HepG2 (cell line): ENCODE results near the gene TST. TPM values are rescaled to one million over a fixed set of nuclear protein-coding genes. Genes with fewer than 3 reads are reported as not detected.

Experiments used
- AHR ChIP-seq: IDR thresholded peaks from 2 replicates; pipeline ENCODE4 v1.6.1; 2018; ENCODE audit warnings: missing genetic modification reagents, missing compliant biosample characterization
- ARHGAP35 ChIP-seq: sonication (generic); formaldehyde crosslinking; IDR thresholded peaks from 2 replicates; pipeline ENCODE4 v1.9.0; 2022; ENCODE audit warnings: mild to moderate bottlenecking, inconsistent platforms, moderate library complexity, missing genetic modification reagents, borderline replicate concordance
- CBX5 ChIP-seq: sonication (generic); formaldehyde crosslinking; IDR thresholded peaks from 2 replicates; pipeline ENCODE4 v1.4.0; 2020; ENCODE audit warnings: missing genetic modification reagents, borderline replicate concordance
- ETV6 ChIP-seq: sonication (generic); formaldehyde crosslinking; conservative IDR thresholded peaks from 2 replicates; pipeline ENCODE4 v1.4.0; 2020; ENCODE audit warnings: missing genetic modification reagents
- HMG20B ChIP-seq: conservative IDR thresholded peaks from 2 replicates; pipeline ENCODE4 v1.6.1; 2016; ENCODE audit warnings: missing genetic modification reagents, missing compliant biosample characterization
- HNF1A ChIP-seq, 2 experiments: sonication (generic) in 1 of 2; formaldehyde crosslinking in 1 of 2; IDR thresholded peaks; 2 replicates each; pipeline versions ENCODE4 v1.4.0 to v1.6.1; 2016 to 2020; ENCODE audit warnings: borderline replicate concordance in 1 of 2, low read depth in 1 of 2, mild to moderate bottlenecking in 1 of 2, missing genetic modification reagents in 1 of 2
- MEF2D ChIP-seq: sonication (generic); formaldehyde crosslinking; IDR thresholded peaks from 2 replicates; pipeline ENCODE4 v1.5.1; 2020; ENCODE audit warnings: mild to moderate bottlenecking, missing genetic modification reagents
- MXD4 ChIP-seq: IDR thresholded peaks from 2 replicates; pipeline ENCODE4 v1.6.1; 2016; ENCODE audit warnings: mild to moderate bottlenecking, missing biosample characterization, missing genetic modification reagents
- MXI1 ChIP-seq: IDR thresholded peaks from 3 replicates; pipeline ENCODE4 v1.6.1; 2012; ENCODE audit warnings: low read depth, low read length, inconsistent platforms, borderline replicate concordance
- MYPOP ChIP-seq: sonication (generic); formaldehyde crosslinking; IDR thresholded peaks from 2 replicates; pipeline ENCODE4 v1.8.1; 2023; ENCODE audit warnings: mild to moderate bottlenecking, moderate library complexity, missing genetic modification reagents
- PRPF4 ChIP-seq: fragments of 200-400 bp; formaldehyde crosslinking; IDR thresholded peaks from 2 replicates; pipeline ENCODE4 v1.6.1; 2016; ENCODE audit warnings: low read length, low read depth; ENCODE audit not compliant: poor library complexity, severe bottlenecking
- TBX3 ChIP-seq: fragments of 450-650 bp; IDR thresholded peaks from 2 replicates; pipeline ENCODE4 v1.6.1; 2017; ENCODE audit warnings: antibody characterized with exemption, mild to moderate bottlenecking, inconsistent platforms, borderline replicate concordance
- U2AF1 ChIP-seq: fragments of 200-400 bp; formaldehyde crosslinking; optimal IDR thresholded peaks from 2 replicates; pipeline ENCODE3; 2017; ENCODE audit warnings: mild to moderate bottlenecking, low read depth, low read length
- ZBTB33 ChIP-seq: sonication (generic); formaldehyde crosslinking; IDR thresholded peaks from 2 replicates; pipeline ENCODE4 v1.4.0; 2020; ENCODE audit warnings: missing genetic modification reagents
- ZFP37 ChIP-seq: sonication (generic); formaldehyde crosslinking; IDR thresholded peaks from 2 replicates; pipeline ENCODE4 v1.4.0; 2020; ENCODE audit warnings: missing genetic modification reagents, borderline replicate concordance
- ZNF264 ChIP-seq: sonication (generic); formaldehyde crosslinking; IDR thresholded peaks from 2 replicates; pipeline ENCODE4 v1.4.0; 2020; ENCODE audit warnings: missing genetic modification reagents
- ZNF740 ChIP-seq: sonication (generic); formaldehyde crosslinking; IDR thresholded peaks from 2 replicates; pipeline ENCODE4 v1.4.0; 2020; ENCODE audit warnings: missing genetic modification reagents
- ZNF777 ChIP-seq: sonication (generic); formaldehyde crosslinking; IDR thresholded peaks from 2 replicates; pipeline ENCODE4 v1.4.0; 2020; ENCODE audit warnings: missing genetic modification reagents
- ZNF891 ChIP-seq: sonication (generic); formaldehyde crosslinking; IDR thresholded peaks from 2 replicates; pipeline ENCODE4 v1.5.0; 2020; ENCODE audit warnings: mild to moderate bottlenecking, missing genetic modification reagents
- polyA plus RNA-seq, 8 experiments: library from polyadenylated mRNA; depleted of rRNA in 3 of 8; stranded (reverse) in 7 of 8; unstranded in 1 of 8; fragments of >200 nt; fragmentation: Illumina TruSeq in 4 of 8; extraction: Trizol in 4 of 8; gene quantifications; 2 replicates each; pipeline versions ENCODE4 v1.2.1 to v1.2.3, GENCODE V29; 2011 to 2016; ENCODE audit warnings: low read depth in 4 of 8, missing spikeins in 1 of 8, mixed read lengths in 1 of 8; ENCODE audit not compliant: insufficient read depth in 1 of 8
- total RNA-seq, 5 experiments: library from RNA; depleted of rRNA; stranded (reverse); fragments of >200 nt; fragmentation: Illumina TruSeq; extraction: Trizol; gene quantifications; 2 replicates each; pipeline ENCODE4 v1.2.3, GENCODE V29; 2016; ENCODE audit warnings: low read depth in 1 of 5
- TF ChIP-seq, protein P1 (sequence below), 2 experiments: fragments of 450-650 bp in 1 of 2; sonication (generic) in 1 of 2; formaldehyde crosslinking; IDR thresholded peaks; 2 replicates each; pipeline versions ENCODE4 v1.5.0 to v1.8.0; 2020 to 2022; ENCODE audit warnings: mild to moderate bottlenecking in 1 of 2, missing genetic modification reagents in 1 of 2

TST gene
- total and polyA plus RNA-seq, 2 of the 13 experiments (the other 11 are each of a cell fraction or from before 2014, with no cell fraction given), result 44.6 to 63.6 TPM

- TF ChIP-seq HNF1A (IDR thresholded peaks at IDR 0.05; ENCODE audit: low read depth) (no peak), HNF1A (CRISPR knock-in tag; IDR thresholded peaks at IDR 0.05; ENCODE audit: borderline replicate concordance) (peak; percentile 57; the same call in 1 of the 2 replicates), ZNF777 (peak; percentile 74), ZNF891 (CRISPR knock-in tag) (peak; percentile 39; the same call in 1 of the 2 replicates), ZNF740 (CRISPR knock-in tag) (no peak), AHR (CRISPR knock-in tag) (0 out of 2 replicates have a peak, but pooled peaks have one; percentile 68), U2AF1 (no peak), CBX5 (CRISPR knock-in tag) (peak; percentile 16; the same call in 1 of the 2 replicates), PRPF4 (no peak), MXI1 (peak; percentile 43; the same call in 1 of the 3 replicates), ZFP37 (CRISPR knock-in tag) (0 out of 2 replicates have a peak, but pooled peaks have one; percentile 24), ETV6 (CRISPR knock-in tag) (no peak), ZNF264 (CRISPR knock-in tag) (no peak), MEF2D (CRISPR knock-in tag) (peak; percentile 79; the same call in 1 of the 2 replicates), MYPOP (CRISPR knock-in tag) (no peak), MXD4 (no peak), ARHGAP35 (CRISPR knock-in tag) (no peak), HMG20B (CRISPR knock-in tag) (no peak), ZBTB33 (CRISPR knock-in tag) (peak; percentile 47; the same call in 1 of the 2 replicates), TBX3 (no peak)
- TF ChIP-seq, protein P1, sequence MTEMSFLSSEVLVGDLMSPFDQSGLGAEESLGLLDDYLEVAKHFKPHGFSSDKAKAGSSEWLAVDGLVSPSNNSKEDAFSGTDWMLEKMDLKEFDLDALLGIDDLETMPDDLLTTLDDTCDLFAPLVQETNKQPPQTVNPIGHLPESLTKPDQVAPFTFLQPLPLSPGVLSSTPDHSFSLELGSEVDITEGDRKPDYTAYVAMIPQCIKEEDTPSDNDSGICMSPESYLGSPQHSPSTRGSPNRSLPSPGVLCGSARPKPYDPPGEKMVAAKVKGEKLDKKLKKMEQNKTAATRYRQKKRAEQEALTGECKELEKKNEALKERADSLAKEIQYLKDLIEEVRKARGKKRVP (CRISPR knock-in tag; IDR thresholded peaks at IDR 0.05), result peak in 1 of 2 experiments; percentile 57; a peak in 1 of 4 replicates
These were observed 24.7 kb upstream of the TST start (continued) for GRCh38 chr22:37043828-37044538.
